Hematopoietic multipotent progenitor cell treated with erythropoietin and hydrocortisone succinate and interleukin-3 and kit ligand, for 6 days (in vitro differentiated cells): ENCODE results near the gene TNS4.
"Not testable (repeated sequence)": the region's sequence is repeated elsewhere in the genome, so short reads cannot be mapped to it uniquely, and the experiment has no call there.

Experiments used
- DNase-seq: peaks from one replicate; pipeline ENCODE4 v3.0.0-alpha.2; 2015

The TNS4 gene

DNA sequence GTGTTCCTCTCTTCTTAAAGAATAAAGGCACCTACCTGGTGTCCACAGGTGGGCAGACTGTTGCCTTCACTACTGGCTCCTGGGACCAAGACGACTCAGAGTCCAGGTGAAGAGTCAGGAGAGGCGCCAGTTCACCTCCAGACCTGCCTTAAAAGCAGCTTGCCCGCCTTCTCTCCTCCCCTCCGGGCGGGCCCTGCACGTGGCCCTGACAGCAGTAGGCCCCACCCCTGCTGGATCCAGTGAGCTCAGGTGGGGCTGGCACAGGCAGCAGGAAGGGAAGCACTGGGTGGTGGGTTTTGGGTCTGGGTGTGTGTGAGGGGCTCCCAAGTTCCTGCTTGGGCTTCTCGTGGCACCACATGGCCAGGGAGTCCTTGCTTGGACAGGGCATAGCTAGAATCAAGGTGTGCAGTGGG lies at the start of gene TNS4:
Gene TNS4 (minus strand): TSS at position 125 of the 413 bp plus-strand sequence. CDS start 5,198 bp downstream, outside the sequence.
- DNase-seq: no peak

GRCh38 chr17:40550608-40551007 lies 49.2 kb upstream of the TNS4 start:
- no peak for DNase-seq

DNA sequence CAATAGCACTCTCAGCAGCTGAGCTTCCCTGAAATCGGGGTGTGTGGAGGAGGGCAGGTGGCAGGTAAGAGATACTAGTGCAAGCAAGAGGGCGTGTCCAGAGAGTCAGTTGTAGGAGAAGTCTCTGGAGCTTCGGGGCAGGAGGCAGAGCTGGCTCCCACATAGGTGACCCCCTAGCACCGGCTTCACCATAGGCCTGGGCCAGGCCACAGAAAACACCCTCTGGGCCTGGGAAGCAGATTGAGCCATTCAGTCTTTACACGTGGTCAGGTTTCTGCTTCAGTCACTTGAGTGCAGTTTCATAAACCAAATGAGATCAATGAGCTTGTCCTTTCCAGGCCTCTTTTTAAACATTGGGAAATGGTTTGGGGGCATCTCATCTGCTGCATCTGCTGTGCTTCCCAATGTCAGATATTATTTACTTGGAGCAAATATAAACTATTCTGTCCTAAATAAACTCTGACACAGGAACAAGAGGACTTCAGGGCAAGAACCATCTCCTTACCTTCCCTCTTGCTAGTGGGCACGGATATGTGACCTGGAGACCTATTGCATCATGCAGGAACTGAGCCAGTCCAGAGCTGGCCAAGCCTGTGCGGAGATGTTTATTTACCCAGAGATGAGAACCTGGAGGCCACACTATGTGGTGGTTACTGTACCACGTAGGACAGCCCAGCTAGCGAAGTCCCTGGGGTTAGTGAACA lies 47.7 kb upstream of the TNS4 start:
- DNase-seq: no peak

DNA sequence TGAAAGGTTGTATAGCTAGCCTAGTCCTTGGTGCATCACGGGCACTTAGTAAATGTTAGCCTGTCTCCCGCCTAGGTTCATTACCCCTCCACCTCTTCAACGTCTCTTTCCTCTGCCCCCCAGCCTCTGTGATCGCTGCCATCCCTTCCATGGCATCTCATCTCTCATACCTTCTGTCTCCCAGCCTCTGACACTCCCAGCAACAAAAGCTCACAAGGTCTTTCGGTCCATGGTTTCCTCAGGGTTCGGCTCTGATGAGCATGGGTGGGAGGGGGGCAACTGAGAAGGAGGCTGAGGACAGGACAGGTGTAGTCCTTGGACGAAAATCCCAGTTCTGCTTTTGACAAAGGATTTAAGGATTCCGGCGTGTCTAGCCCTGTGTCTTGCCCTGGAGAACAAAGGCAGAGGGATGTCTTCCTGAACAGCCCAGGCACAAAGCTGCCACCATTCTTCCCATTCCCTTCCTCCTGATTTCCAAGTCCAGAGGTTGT lies 47.1 kb upstream of the TNS4 start:
- no peak for DNase-seq

DNA sequence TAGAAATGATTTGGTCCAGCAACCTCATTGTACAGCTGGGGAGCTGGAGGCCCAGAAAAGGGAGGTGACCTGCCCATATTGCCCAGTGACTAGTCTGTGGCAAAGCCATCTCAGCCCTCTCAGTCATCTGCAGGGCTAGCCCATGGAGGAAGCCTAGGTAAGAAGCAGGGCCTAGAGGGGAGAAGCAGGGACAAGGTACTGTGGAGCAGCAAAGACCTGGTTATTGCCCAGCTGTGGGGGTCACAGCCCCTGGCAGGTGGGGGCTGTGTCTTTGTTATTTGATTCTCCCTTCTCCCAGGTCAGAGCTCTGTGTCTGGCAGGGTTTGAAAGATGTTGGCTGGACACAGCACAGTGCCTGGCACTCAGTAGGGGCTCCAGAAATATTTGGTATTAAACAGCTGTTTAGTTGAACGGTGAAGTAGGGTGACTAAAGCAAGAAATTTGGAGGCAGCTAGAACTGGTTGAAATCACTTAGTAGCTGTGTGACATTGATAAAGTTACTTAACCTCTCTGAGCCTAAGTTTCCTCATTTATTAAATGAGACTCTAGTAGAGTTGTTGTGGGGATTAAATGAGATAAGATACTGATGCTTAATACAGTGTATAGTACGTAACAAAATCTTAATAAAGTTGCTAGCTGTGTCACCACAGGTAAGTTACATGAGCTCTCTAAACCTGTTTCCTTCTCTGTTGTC lies 46.5 kb upstream of the TNS4 start:
- no peak for DNase-seq

DNA sequence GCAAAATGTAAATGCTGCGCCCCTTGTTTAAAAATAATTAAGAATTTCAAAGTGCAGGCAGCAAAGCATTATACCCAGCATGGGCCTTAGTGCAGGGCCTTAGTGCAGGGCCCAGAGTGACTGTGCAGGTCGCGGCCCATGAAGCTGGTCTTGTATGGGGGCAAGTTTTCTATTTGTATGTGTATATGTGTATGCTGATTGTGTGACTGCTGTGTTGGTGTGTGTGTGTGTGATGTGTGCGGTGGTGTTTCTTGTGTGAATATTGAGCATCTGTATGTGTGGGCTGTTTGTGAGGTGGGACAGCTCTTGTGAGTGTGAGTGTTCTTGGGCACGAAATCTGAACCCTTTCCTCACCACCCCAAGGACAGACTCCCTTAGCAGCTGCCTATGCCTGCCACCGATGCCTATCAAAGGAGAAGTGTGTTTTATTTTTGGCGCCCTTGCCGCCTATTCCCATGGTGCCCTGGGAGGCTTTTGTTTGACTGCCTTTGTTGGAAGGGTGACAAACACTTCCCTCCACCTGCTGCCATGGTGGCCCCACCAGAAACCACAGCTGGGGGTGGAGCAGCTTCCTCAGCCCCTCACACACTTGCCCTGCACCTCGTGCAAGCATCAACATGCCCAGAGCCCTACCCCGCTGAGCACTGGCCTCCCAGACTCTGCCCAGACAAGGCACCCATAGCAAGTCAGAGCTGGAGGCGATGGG lies 45.8 kb upstream of the TNS4 start:
- DNase-seq: peak; percentile 73

GRCh38 chr17:40546497-40546896 lies 45.1 kb upstream of the TNS4 start:
- not testable (repeated sequence) for DNase-seq

GRCh38 chr17:40545660-40546059 lies 44.2 kb upstream of the TNS4 start:
- DNase-seq: no peak

- DNase-seq: no peak
Measured at GRCh38 chr17:40542558-40543411, 41.4 kb upstream of the TNS4 start.

DNA sequence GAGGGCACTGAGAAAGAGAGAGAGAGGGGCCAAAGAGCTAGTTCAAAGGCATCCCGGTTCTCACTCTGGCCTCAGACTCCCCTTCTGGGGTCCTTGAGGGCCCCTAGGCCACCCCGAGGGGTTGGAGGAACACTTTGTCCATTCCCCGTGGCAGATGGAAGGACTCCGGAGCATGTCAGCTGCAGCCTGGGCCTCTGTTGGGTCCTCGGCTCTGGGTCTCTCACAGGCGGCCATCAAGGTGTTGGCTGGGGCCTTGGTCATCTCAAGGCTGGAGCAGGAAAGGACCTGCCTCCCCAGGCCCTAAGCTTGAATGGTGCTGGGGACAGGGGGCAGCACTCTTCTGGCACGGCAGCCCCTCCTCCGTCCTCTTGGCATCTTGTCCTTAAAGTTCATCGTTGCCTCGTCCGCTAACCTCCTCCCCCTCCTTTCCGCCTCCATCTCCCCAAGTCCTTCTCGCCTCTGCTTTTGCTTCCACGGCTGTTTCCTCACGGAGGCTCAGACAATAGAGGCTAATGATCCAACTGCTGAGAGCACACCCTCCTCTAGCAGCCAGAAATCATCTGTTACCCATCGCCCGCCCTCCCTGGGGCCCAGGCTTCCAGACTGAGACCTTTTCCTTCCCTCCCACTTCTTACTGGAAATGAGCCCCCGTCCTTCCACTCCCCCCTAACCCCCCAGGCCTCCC lies 40.6 kb upstream of the TNS4 start:
- DNase-seq: no peak

DNA sequence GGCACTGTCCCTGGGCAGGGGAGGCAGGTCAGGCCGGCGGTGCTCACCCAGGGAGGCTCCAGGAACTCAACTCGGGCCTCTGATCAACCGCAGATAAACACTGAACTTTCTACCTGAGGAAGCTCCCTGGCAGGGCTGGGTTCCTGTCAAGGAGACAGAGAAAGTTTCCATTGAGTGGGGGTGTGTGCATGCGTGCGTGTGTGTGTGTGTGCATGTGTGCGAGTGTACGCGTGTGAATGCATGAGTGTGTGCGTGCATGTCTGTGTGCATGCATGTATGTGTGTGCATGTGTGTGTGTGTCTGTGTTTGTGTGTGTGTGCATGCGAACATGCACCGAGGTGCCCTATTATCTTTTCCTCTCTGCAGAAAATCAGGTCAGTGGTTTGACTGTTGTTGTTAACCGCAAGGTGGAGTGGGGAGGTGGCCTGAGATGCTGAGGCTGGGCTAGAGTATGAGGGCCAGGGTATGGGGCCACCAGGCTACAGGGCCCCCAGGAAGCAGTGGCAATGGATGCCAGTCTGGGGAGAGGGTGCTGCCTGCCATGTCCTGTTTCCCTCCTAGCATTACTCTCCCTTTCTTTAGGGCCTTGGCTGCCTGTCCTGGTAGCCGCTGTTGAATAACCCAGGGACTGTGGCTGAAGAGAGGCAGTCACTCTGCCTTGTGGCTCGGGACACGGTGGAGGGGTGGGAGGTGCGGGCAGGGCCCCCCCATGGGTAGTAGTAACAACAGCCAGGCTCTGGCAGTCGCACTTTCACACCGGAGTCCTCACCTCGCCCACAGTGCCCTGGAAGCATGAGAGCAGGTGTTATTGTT lies 39.8 kb upstream of the TNS4 start:
- no peak for DNase-seq

DNA sequence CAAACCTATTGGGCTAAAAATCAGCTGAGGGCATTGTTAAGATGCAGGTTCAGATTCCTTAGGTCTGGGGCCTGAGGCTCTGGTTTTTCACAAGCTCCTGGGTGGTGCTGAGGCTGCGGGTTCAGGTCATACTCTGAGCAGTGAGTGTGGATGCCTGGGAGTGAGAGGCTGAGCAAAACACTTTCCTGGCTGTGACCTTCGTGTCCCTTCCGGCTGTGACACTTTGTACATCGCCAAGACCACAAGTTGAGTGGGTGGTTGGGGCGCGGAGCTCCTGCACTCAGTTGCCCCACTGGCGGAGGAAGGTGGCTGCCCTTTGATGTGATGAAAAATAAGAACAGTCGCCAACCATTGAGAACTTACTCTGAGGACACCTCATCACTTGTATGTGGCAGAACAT lies 39.0 kb upstream of the TNS4 start:
- DNase-seq: no peak

DNA sequence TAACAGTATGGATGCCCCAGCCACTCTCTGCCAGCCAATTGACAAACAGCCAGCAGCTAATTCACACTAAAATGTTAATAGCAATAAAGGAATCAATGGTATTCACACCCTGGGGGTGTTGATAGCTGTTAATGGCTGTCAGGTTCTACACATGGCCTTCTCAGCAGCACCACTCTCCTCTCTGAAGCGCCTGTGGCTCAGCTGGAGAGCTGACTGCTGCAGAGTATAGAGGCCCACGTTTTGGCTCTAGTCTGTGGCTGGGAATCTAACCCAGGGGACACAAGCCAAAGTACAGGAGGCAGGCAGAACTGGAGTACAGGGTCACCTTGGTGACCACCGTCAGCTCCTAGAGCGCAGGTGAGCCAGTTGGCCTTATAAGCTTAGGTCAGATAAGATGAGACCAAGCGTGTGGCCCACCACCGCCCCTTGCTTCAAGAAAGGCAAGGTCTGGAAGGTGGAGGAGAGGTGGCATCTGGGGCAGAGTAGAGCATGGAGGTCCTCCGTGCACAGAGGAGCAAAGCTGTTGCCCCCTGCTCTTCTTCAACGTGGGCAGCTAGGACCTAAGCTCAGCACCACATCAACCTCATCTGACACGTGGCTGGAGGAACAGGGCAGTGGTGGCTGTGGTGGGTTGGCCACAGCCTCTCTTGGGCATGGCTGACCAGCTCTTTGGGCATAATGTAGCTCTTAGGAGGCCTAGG lies 38.4 kb upstream of the TNS4 start:
- no peak for DNase-seq

DNA sequence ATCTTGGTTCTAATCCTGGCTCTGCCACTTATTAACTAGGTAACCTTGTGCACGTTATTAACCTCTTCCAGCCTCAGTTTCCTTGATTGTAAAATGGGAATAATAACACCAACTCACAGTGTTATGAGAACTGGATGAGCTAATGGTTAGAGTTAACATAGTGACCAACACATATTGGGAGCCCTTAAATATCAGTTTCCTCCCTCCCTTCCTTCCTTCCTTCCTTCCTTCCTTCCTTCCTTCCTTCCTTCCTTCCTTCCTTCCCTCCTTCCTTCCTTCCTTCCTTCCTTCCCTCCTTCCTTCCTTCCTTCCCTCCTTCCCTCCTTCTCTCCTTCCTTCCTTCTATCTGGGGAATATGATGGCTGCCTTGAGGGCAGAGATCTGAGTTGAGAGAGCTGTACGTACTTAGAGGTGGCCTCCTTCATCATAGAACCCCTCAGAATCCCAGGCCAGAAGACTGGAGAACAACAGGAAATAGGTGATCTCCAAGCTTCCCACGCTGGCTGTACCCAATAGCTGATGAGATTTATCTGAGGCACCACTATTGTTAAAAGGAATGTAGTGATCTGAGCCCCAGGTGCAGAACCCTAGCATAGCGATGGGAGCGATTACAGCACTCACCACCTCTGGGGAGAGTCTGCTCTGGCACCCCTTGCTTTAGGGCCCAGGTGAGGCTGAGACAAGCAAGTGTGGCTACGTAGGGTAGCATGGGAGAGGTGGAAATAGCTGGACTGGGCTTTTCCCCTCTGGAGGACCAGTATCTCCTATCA lies 37.7 kb upstream of the TNS4 start:
- no peak for DNase-seq

- DNase-seq: no peak
Measured at GRCh38 chr17:40538019-40538935, 36.9 kb upstream of the TNS4 start.

GRCh38 chr17:40536295-40537171 lies 35.1 kb upstream of the TNS4 start:
- no peak for DNase-seq

- no peak for DNase-seq
Measured at GRCh38 chr17:40535924-40536294, 34.5 kb upstream of the TNS4 start.

DNA sequence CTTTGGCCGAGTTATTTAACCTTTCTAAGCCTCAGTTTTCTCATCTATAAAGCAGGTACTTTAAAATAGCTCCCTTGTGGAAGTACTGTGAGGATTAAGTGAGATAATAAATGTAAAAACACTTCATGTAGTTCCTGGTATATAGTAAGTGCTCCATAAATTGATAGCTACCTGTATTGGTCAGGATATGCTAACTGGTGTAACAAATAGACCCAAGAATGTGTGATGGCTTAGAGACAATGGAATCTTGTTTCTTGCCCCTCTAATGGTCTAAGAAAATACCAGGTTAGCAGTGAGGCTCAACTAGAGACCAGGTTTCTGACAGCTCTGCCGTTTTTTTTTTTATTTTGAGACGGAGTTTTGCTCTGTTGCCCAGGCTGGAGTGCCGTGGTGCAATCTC lies 34.0 kb upstream of the TNS4 start:
- no peak for DNase-seq
